ENCODE measurements around the gene EGFR.

GRCh38 chr7:54996391-54996790, 22.4 kb upstream of the EGFR start:
- TF ChIP-seq REST (IDR thresholded peaks at IDR 0.05; ENCODE audit: insufficient read depth in 1 of 2, low read depth in 2 of 2, low read length in 2 of 2) (no peak), POLR2AphosphoS5 (IDR thresholded peaks at IDR 0.05; ENCODE audit: low read depth, low read length) (no peak), SIN3A (IDR thresholded peaks at IDR 0.05; ENCODE audit: borderline replicate concordance, insufficient read depth, low read length) (no peak), TAF1 (IDR thresholded peaks at IDR 0.05; ENCODE audit: borderline replicate concordance, insufficient read depth, low read length) (no peak), FOXP2 (optimal IDR thresholded peaks at IDR 0.05; ENCODE audit: borderline replicate concordance, extremely low read depth, extremely low read length, insufficient read depth) (no peak)

All from PFSK-1 (cell line).